HG02588 (cell line): ENCODE data around the gene PLK3.
"Not testable (repeated sequence)": the region's sequence is repeated elsewhere in the genome, so short reads cannot be mapped to it uniquely, and the experiment has no call there.

ENCODE experiments used
- ATAC-seq: cut with Tn5 transposase; IDR thresholded peaks from one replicate; pipeline ENCODE4 v1.9.1; 2021; ENCODE audit warnings: mild to moderate bottlenecking, moderate library complexity; ENCODE audit not compliant: unreplicated experiment

The PLK3 gene

GRCh38 chr1:44799770-44800584, at the start of gene PLK3:
Gene PLK3 (plus strand): TSS chr1:44800377. CDS start chr1:44800464, 87 bp downstream.
- ATAC-seq = peak; percentile 78

- ATAC-seq = no peak
These were observed 42.8 kb upstream of the PLK3 start for GRCh38 chr1:44757420-44757819.

GRCh38 chr1:44759077-44759476, 41.1 kb upstream of the PLK3 start:
- ATAC-seq = no peak

- no peak for ATAC-seq
These were observed 39.3 kb upstream of the PLK3 start for GRCh38 chr1:44760876-44761275.

GRCh38 chr1:44766421-44766820, 33.8 kb upstream of the PLK3 start:
- not testable (repeated sequence) for ATAC-seq

GRCh38 chr1:44775078-44775929, 24.9 kb upstream of the PLK3 start, which contains the start of gene RPS8:
Gene RPS8 (plus strand): TSS chr1:44775540. CDS start chr1:44775597, 57 bp downstream.
- peak; percentile 76 for ATAC-seq

- ATAC-seq = peak; percentile 18
These were observed 24.0 kb upstream of the PLK3 start for GRCh38 chr1:44775930-44776729.

- no peak for ATAC-seq
These were observed 23.5 kb upstream of the PLK3 start for GRCh38 chr1:44776730-44777068.

- ATAC-seq = no peak
These were observed 22.6 kb upstream of the PLK3 start for GRCh38 chr1:44777547-44777946.

GRCh38 chr1:44777969-44778635, 22.1 kb upstream of the PLK3 start:
- ATAC-seq = no peak

GRCh38 chr1:44778705-44779576, 21.2 kb upstream of the PLK3 start:
- no peak for ATAC-seq

- ATAC-seq = no peak
These were observed 19.5 kb upstream of the PLK3 start for GRCh38 chr1:44780583-44781121.

GRCh38 chr1:44783697-44784093, 16.5 kb upstream of the PLK3 start:
- ATAC-seq = no peak

GRCh38 chr1:44784094-44785028, 15.8 kb upstream of the PLK3 start:
- no peak for ATAC-seq

GRCh38 chr1:44785029-44785380, 15.2 kb upstream of the PLK3 start:
- ATAC-seq = no peak

GRCh38 chr1:44785501-44786137, 14.6 kb upstream of the PLK3 start:
- ATAC-seq = no peak

GRCh38 chr1:44786138-44786840, 13.9 kb upstream of the PLK3 start:
- ATAC-seq = no peak
